OCI-LY3 (cell line): ENCODE results near the gene CALY.

Source experiments
- EZH2phosphoT487 ChIP-seq: fragments of 200-600 bp; shearing (Covaris generic); IDR thresholded peaks from 2 replicates; pipeline ENCODE4 v1.6.1; 2018; ENCODE audit warnings: antibody characterized with exemption, mixed run types, low read depth
- TF ChIP-seq, protein P1 (sequence below): fragments of 200-600, 300-600 bp; sonication (generic); IDR thresholded peaks from 2 replicates; pipeline ENCODE4 v1.5.1; 2014; ENCODE audit warnings: antibody characterized with exemption, low read length, low read depth

DNA sequence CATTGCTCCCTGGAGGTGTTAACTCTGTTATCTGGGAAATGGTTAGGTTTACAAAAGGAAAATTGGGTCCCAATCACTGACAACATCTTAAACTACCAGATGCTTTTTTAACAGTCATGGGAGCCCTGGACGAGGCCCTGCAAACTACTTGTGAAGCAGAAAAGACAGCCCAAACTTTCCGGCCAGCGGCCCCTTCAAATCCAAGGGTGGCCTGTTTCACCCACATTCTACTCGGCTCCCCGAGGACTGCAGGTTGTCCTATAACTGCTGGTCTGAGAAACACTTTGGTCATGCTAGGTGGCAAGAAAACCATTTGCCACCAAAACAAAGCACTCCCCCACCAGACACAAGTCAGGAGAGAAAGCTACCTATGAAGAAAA, 30.6 kb downstream of the CALY start:
- TF ChIP-seq, protein P1, sequence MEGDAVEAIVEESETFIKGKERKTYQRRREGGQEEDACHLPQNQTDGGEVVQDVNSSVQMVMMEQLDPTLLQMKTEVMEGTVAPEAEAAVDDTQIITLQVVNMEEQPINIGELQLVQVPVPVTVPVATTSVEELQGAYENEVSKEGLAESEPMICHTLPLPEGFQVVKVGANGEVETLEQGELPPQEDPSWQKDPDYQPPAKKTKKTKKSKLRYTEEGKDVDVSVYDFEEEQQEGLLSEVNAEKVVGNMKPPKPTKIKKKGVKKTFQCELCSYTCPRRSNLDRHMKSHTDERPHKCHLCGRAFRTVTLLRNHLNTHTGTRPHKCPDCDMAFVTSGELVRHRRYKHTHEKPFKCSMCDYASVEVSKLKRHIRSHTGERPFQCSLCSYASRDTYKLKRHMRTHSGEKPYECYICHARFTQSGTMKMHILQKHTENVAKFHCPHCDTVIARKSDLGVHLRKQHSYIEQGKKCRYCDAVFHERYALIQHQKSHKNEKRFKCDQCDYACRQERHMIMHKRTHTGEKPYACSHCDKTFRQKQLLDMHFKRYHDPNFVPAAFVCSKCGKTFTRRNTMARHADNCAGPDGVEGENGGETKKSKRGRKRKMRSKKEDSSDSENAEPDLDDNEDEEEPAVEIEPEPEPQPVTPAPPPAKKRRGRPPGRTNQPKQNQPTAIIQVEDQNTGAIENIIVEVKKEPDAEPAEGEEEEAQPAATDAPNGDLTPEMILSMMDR, result no peak
- TF ChIP-seq EZH2phosphoT487, result no peak
